ENCODE results near the gene BANF1. TPM values are rescaled to one million over a fixed set of nuclear protein-coding genes. Genes with fewer than 3 reads are reported as not detected.

The BANF1 gene
- total and polyA plus RNA-seq, 9 of the 15 experiments (the other 6 are each of a cell fraction or from before 2014, with no cell fraction given), result 108 to 651 (median 263) TPM

DNA sequence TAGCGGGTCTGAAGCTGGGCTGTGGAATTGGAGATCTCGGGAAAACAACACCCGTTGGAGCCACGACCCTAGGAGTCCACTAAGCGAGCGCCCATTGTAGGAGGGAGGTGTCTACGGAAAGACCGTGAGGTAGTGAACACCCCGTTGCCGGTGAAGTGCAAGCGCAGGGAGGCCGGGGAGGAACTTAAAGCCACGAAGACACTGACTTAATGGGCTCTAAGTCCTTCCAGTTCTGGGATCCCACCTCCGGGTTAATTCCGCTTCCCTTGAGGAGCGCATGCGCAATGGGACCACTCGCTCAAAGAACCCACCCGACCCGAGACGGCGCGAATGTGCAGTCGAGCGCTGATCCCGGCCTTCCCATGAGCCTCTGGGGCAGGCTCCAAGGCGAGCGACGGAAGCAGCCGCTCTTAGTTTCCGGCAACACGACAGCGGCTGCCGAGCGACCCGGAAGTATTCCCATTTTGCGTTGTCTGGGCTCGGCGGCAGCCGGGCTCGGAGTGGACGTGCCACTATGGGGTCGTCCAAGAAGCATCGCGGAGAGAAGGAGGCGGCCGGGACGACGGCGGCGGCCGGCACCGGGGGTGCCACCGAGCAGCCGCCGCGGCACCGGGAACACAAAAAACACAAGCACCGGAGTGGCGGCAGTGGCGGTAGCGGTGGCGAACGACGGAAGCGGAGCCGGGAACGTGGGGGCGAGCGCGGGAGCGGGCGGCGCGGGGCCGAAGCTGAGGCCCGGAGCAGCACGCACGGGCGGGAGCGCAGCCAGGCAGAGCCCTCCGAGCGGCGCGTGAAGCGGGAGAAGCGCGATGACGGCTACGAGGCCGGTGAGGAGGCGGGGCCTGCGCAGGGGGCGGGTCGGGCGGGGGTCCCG is 40.8 kb upstream of the BANF1 start, which contains the start of gene SART1 (continued):
- TF ChIP-seq, protein P1, sequence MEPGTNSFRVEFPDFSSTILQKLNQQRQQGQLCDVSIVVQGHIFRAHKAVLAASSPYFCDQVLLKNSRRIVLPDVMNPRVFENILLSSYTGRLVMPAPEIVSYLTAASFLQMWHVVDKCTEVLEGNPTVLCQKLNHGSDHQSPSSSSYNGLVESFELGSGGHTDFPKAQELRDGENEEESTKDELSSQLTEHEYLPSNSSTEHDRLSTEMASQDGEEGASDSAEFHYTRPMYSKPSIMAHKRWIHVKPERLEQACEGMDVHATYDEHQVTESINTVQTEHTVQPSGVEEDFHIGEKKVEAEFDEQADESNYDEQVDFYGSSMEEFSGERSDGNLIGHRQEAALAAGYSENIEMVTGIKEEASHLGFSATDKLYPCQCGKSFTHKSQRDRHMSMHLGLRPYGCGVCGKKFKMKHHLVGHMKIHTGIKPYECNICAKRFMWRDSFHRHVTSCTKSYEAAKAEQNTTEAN (CRISPR knock-in tag; IDR thresholded peaks at IDR 0.05), result no peak
- TF ChIP-seq KHSRP (IDR thresholded peaks at IDR 0.05) (no peak), ZNF57 (CRISPR knock-in tag; IDR thresholded peaks at IDR 0.05) (no peak), FOXA1 (IDR thresholded peaks at IDR 0.05; ENCODE audit: borderline replicate concordance) (no peak), MTA2 (IDR thresholded peaks at IDR 0.05; ENCODE audit: low read depth) (peak; percentile 45; the same call in 1 of the 2 replicates), SMAD4 (CRISPR knock-in tag; conservative IDR thresholded peaks at IDR 0.05) (peak; percentile 81), FUS (optimal IDR thresholded peaks at IDR 0.05; ENCODE audit: low read depth, low read length) (peak; percentile 53), ZNF778 (CRISPR knock-in tag; IDR thresholded peaks at IDR 0.05) (no peak), NR2F6 (CRISPR knock-in tag; IDR thresholded peaks at IDR 0.05) (no peak), NFATC3 (IDR thresholded peaks at IDR 0.05) (no peak), ZNF124 (CRISPR knock-in tag; IDR thresholded peaks at IDR 0.05) (no peak), ZKSCAN1 (IDR thresholded peaks at IDR 0.05; ENCODE audit: low read depth, low read length) (no peak), ZNF445 (CRISPR knock-in tag; IDR thresholded peaks at IDR 0.05; ENCODE audit: low read depth) (no peak), RBM34 (IDR thresholded peaks at IDR 0.05; ENCODE audit: borderline replicate concordance, insufficient read depth, low read length) (no peak), ZSCAN29 (IDR thresholded peaks at IDR 0.05) (no peak), FIP1L1 (IDR thresholded peaks at IDR 0.05; ENCODE audit: low read depth, low read length, poor library complexity, severe bottlenecking) (peak; percentile 96), TEAD2 (tag; IDR thresholded peaks at IDR 0.05) (no peak), MIER1 (IDR thresholded peaks at IDR 0.05; ENCODE audit: low read depth) (no peak), ZBTB8A (IDR thresholded peaks at IDR 0.05; ENCODE audit: partially characterized antibody) (no peak), ARID2 (IDR thresholded peaks at IDR 0.05) (no peak), RBFOX2 (IDR thresholded peaks at IDR 0.05; ENCODE audit: low read depth, low read length) (peak; percentile 99), GATAD2B (IDR thresholded peaks at IDR 0.05; ENCODE audit: borderline replicate concordance) (no peak)
- TF ChIP-seq, protein P2, sequence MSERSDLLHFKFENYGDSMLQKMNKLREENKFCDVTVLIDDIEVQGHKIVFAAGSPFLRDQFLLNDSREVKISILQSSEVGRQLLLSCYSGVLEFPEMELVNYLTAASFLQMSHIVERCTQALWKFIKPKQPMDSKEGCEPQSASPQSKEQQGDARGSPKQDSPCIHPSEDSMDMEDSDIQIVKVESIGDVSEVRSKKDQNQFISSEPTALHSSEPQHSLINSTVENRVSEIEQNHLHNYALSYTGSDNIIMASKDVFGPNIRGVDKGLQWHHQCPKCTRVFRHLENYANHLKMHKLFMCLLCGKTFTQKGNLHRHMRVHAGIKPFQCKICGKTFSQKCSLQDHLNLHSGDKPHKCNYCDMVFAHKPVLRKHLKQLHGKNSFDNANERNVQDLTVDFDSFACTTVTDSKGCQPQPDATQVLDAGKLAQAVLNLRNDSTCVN (CRISPR knock-in tag; IDR thresholded peaks at IDR 0.05), result peak; percentile 66; the same call in 1 of the 2 replicates
- TF ChIP-seq, protein P3, sequence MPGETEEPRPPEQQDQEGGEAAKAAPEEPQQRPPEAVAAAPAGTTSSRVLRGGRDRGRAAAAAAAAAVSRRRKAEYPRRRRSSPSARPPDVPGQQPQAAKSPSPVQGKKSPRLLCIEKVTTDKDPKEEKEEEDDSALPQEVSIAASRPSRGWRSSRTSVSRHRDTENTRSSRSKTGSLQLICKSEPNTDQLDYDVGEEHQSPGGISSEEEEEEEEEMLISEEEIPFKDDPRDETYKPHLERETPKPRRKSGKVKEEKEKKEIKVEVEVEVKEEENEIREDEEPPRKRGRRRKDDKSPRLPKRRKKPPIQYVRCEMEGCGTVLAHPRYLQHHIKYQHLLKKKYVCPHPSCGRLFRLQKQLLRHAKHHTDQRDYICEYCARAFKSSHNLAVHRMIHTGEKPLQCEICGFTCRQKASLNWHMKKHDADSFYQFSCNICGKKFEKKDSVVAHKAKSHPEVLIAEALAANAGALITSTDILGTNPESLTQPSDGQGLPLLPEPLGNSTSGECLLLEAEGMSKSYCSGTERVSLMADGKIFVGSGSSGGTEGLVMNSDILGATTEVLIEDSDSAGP (CRISPR knock-in tag; IDR thresholded peaks at IDR 0.05), result no peak
- TF ChIP-seq, protein P4, sequence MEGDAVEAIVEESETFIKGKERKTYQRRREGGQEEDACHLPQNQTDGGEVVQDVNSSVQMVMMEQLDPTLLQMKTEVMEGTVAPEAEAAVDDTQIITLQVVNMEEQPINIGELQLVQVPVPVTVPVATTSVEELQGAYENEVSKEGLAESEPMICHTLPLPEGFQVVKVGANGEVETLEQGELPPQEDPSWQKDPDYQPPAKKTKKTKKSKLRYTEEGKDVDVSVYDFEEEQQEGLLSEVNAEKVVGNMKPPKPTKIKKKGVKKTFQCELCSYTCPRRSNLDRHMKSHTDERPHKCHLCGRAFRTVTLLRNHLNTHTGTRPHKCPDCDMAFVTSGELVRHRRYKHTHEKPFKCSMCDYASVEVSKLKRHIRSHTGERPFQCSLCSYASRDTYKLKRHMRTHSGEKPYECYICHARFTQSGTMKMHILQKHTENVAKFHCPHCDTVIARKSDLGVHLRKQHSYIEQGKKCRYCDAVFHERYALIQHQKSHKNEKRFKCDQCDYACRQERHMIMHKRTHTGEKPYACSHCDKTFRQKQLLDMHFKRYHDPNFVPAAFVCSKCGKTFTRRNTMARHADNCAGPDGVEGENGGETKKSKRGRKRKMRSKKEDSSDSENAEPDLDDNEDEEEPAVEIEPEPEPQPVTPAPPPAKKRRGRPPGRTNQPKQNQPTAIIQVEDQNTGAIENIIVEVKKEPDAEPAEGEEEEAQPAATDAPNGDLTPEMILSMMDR (IDR thresholded peaks at IDR 0.05 in 2 of 3, conservative IDR thresholded peaks at IDR 0.05 in 1 of 3; ENCODE audit: insufficient read depth in 2 of 3, low read depth in 1 of 3, low read length in 3 of 3), result no peak
